GM18870 (cell line): Measurements from ENCODE around the gene GLRX.

ENCODE experiments used
- ATAC-seq: cut with Tn5 transposase; IDR thresholded peaks from one replicate; pipeline ENCODE4 v1.9.1; 2021; ENCODE audit warnings: moderate library complexity; ENCODE audit not compliant: unreplicated experiment

Gene GLRX

DNA sequence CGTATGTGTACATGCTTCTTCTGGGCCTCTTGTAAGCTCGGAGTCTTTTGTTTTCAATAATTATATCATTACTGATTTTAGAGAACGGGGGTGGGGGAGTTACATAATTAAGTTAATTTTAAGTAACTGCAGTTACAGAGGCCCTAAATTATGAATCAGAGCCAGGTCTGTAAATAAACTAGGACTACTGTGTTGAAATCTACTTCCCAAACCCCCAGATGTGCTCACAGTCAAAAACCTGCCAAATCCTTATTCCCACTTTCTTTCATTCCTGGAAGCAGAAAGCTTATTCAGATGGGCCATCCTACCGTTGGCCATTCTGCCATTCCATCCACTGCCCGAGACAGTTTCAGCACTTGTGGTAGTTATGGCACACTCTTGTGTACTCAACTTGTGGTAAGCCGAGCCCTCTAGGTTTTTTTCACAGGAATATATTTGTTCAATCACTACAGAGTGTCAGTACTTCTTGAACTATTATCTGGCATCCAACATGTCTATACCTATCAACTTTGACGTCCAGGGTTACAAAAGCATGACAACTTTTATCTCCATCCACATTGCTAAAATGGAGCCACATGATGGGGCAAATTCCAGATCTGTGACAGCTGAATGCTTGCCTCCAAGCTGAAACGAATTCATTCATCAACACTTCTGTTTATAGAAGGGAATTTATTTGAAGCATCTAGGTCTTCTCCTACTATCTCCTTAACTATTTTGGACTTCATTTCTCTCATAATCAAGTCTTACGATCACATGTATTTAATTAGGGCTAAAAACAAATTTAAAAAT is 37.8 kb downstream of the GLRX start:
- ATAC-seq = no peak

- no peak for ATAC-seq
Measured at GRCh38 chr5:95783661-95784060, 38.9 kb downstream of the GLRX start.

GRCh38 chr5:95782181-95782580 is 40.3 kb downstream of the GLRX start:
- no peak for ATAC-seq

DNA sequence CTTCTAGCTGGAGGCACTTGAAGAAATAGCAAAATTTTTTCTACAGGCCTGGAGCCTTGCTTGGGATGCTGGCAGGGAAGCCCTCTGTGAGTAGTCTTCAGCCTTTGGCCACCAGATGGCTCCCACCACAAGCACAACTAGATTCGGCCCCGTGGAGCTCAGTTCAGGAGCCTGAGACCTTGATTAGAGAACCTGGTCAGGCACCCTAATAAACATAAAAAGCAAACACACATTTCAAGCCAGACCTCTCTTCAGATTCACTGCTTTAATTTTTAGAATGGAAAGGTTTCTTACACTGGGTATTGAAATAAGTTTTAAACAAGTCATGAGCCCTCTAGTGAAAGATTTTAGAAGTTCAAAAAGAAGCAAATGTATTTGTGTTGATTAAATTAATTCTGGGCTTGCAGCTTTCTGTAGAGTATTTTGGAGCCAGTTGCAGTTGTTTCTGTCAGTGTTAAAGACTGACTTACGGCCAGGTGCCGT is 41.4 kb downstream of the GLRX start:
- ATAC-seq = no peak

DNA sequence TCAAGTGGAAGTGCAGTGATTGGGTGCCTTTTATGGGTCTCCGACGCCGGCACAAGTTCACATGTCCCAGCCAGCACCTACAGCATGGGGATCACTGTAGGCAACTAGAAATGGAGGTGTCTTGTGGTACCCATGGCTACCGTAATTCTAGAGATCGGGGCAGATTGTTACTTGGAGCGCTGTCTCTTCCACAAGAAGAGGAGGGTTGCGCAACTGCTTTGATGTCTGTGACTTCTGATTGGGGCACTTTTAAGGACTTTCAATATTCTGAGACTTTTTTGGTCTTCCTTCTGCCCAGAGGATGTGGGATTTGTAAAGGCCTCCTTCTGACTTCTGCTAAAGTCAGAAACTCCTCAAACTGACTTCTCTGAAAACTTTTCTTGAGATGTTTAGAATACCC is 41.9 kb downstream of the GLRX start:
- no peak for ATAC-seq

GRCh38 chr5:95779611-95780010 is 42.9 kb downstream of the GLRX start:
- ATAC-seq = no peak

- no peak for ATAC-seq
Measured at GRCh38 chr5:95778713-95779436, 43.7 kb downstream of the GLRX start.

DNA sequence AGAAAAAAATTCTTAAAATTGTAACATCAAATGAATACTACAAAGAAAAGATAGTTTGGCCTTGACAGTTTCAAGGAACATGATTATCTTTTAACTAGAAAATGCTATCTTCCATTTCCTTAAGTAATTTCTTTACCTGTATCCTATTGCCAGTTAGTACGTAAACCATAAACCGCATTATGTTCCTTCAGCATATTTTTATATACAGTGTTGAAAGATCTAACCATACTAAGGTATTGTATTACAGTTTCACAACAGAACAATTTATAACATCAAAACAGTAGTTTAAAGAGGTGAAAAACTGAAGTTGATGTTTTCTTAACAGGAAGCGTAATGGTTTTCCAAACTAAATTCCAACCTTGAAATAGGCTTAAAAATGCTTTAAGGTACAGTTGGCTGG is 45.1 kb downstream of the GLRX start:
- ATAC-seq = no peak

GRCh38 chr5:95773335-95774059 is 49.0 kb downstream of the GLRX start:
- no peak for ATAC-seq

DNA sequence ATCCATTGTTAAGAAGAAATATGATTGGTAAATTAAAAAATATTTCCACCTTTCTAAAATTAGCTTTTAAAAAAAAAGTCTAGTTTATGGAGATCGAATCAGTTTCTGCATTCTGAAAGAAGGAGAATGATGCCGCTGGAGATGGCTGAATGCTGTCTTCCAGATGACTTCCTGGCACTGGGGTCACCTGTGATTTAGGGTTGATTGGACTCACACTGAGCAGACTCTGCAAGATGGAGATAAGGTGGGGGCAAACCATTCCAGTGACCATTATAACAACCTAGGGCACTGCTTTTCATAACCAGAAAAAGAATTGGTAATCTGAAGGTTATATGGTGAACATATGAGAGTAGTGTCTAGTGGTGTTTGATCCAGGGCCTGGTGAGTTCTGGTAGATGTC is 50.6 kb downstream of the GLRX start:
- no peak for ATAC-seq

GRCh38 chr5:95770830-95771708 is 51.5 kb downstream of the GLRX start:
- ATAC-seq = no peak

DNA sequence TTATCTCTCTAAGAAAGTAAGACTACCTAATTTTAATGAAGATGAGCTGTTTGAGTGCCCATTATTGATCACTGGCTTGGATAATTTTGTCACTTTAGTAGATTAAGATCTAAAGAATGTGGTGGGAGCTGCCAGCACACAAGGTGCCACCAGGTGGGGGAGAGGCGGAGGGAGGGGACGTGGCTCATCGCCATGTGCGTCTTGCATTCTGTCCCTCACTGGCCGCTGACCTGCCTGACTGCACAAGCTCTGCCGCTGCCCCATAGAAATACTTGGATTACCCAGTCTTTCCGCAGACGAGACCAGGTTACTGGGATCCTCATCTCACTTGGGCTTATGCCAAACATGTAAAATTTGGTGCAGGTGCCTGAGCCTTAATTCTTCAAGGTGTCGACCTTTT is 53.8 kb downstream of the GLRX start:
- ATAC-seq = no peak

DNA sequence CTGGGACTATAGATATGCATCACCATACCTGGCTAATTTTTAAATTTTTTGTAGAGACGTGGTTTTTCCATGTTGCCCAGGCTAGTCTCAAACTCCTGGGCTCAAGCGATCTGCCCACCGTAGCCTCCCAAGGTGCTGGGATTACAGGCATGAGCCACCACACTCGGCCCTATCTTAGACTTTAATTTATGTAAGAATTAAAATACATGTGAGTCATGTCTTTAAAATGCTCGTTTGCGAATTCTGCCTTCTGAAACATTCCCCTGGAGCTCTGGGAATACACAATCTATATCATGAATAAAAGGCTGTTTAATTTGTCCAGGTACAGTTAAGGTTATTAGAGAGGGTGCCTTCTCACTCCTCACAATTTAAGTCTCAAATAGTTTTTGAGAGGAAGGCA is 58.6 kb downstream of the GLRX start:
- no peak for ATAC-seq
